HepG2 (cell line): ENCODE results near the gene TBC1D12.
"Not testable (repeated sequence)": the region's sequence is repeated elsewhere in the genome, so short reads cannot be mapped to it uniquely, and the experiment has no call there.

Experiments
- POLR2A ChIP-seq, 2 experiments: IDR thresholded peaks; 2 replicates each; pipeline ENCODE4 v1.6.1; 2011; ENCODE audit warnings: low read depth in 2 of 2, low read length in 2 of 2, mild to moderate bottlenecking in 1 of 2, moderate library complexity in 1 of 2; ENCODE audit not compliant: insufficient read depth in 1 of 2
- POLR2AphosphoS5 ChIP-seq: IDR thresholded peaks from 2 replicates; pipeline ENCODE4 v1.6.1; 2012; ENCODE audit warnings: low read depth, low read length
- RAD21 ChIP-seq: fragments of 450-650 bp; formaldehyde crosslinking; IDR thresholded peaks from 2 replicates; pipeline ENCODE4 v1.5.0; 2020; ENCODE audit warnings: mild to moderate bottlenecking
- SMC3 ChIP-seq: IDR thresholded peaks from 2 replicates; pipeline ENCODE4 v1.6.1; 2011; ENCODE audit warnings: low read length, improper control_type of control experiment
- STAT5B ChIP-seq: sonication (generic); formaldehyde crosslinking; IDR thresholded peaks from 2 replicates; pipeline ENCODE4 v1.4.0; 2020; ENCODE audit warnings: missing genetic modification reagents
- USF2 ChIP-seq, 2 experiments: sonication (generic) in 1 of 2; formaldehyde crosslinking in 1 of 2; IDR thresholded peaks; 2 replicates each; pipeline versions ENCODE4 v1.5.1 to v1.6.1; 2011 to 2020; ENCODE audit warnings: borderline replicate concordance in 1 of 2, low read depth in 1 of 2, low read length in 1 of 2, mild to moderate bottlenecking in 1 of 2, missing genetic modification reagents in 1 of 2, moderate library complexity in 1 of 2
- ZFP37 ChIP-seq: sonication (generic); formaldehyde crosslinking; IDR thresholded peaks from 2 replicates; pipeline ENCODE4 v1.4.0; 2020; ENCODE audit warnings: missing genetic modification reagents, borderline replicate concordance
- ZNF274 ChIP-seq: sonication (generic); formaldehyde crosslinking; IDR thresholded peaks from 2 replicates; pipeline ENCODE4 v1.5.1; 2020; ENCODE audit warnings: mild to moderate bottlenecking, missing genetic modification reagents
- ZNF562 ChIP-seq: sonication (generic); formaldehyde crosslinking; IDR thresholded peaks from 2 replicates; pipeline ENCODE4 v1.8.0; 2022; ENCODE audit warnings: missing genetic modification reagents, borderline replicate concordance
- TF ChIP-seq, protein P1 (sequence below): IDR thresholded peaks from 2 replicates; pipeline ENCODE4 v1.6.1; 2012; ENCODE audit warnings: inconsistent platforms

DNA sequence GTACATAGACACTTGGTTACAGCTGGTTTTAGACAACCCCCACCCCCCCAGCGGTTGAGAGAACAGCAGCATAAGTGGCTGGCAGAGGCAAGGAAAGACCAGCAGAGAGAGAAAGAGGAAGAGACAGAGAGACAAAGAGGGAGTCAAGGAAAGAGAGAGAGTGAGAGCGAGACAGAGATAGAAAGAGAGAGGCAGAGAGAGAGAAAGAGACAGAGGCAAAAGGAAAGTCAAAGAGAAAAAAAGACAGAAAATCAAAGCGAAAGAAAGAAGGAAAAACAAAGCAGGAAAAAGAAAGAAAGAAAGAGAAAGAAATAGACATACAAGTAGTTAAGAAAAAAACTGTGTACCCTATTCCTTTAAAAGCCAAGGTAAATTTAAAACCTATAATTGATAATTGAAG is 16.6 kb upstream of the TBC1D12 start:
- TF ChIP-seq POLR2AphosphoS5; POLR2A (IDR thresholded peaks at IDR 0.05; ENCODE audit: insufficient read depth in 1 of 2, low read depth in 2 of 2, low read length in 2 of 2); ZFP37; ZNF274; ZNF562 (CRISPR knock-in tag); STAT5B (CRISPR knock-in tag); RAD21; USF2 (IDR thresholded peaks at IDR 0.05; ENCODE audit: low read depth, low read length); USF2 (CRISPR knock-in tag; IDR thresholded peaks at IDR 0.05; ENCODE audit: borderline replicate concordance); SMC3: not testable (repeated sequence)
- TF ChIP-seq, protein P1, sequence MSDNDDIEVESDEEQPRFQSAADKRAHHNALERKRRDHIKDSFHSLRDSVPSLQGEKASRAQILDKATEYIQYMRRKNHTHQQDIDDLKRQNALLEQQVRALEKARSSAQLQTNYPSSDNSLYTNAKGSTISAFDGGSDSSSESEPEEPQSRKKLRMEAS, result not testable (repeated sequence)
